ENCODE data around the gene CDH26.

CDH26 gene

DNA sequence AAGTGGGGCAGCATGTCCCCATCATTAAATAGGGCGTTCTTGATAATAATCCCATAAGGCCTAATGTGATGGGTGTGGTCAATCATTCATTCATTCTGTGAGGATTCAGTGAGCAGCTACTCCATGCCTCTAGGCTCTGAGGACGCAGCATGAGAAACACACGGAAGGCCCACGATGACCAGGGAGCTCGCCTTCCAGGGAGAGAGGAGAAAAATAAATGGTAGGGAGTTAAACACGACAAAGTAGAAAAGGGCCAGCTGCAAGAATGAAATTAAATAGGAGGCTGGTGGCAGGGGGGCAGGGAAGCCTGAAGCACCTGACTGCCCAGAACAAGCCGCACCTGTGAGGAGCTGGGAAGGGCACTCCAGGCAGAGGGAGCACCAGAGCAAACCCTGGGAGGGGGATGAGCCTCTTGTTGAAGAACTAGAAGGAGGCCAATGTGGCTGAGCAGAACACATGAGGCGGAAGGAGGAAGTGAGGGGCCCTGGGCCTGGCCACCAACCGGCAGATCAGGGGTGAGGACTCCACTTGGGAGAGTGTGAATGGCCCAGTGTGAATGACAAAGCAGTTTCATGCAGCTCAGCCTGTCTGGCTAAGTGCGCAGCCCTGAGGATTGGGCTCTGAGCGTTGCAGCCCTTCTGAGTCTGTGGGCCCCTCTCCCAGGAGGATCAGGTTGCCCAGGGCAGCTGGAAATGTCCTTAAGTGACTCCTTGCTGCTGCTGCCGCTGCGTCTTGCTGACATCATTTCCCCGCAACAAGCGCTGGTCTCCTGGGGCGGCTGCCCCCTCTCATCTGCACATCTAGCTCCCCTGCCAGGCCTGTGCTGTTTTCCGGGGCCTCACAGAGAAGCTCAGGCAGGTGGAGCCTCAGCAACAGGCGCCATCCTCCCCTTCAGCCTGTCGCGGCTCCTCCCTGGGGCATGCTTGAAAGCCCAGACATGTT is 99.9 kb downstream of the CDH26 start:
- DNase-seq (ENCODE audit: extremely low read depth, low read depth): no peak

DNA sequence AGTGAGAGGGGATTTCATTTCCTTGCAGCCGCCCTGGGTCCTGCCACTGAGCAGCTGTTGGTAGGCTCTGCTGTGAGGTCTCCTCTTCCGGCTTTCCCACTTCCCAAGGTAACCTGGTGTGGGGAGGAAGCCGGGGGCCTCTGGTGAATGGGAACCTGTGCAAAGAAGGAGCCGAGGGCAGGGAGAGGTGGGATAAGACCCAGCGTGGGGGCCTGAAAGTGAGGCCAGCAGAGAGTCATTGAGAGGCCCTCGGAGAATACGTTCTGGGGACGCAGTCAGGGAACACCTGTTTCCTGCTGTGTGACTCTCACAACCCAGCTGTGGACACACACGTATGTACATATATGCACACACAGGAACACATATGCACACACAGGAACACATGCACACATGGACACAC is 100.7 kb downstream of the CDH26 start:
- TF ChIP-seq, protein P1, sequence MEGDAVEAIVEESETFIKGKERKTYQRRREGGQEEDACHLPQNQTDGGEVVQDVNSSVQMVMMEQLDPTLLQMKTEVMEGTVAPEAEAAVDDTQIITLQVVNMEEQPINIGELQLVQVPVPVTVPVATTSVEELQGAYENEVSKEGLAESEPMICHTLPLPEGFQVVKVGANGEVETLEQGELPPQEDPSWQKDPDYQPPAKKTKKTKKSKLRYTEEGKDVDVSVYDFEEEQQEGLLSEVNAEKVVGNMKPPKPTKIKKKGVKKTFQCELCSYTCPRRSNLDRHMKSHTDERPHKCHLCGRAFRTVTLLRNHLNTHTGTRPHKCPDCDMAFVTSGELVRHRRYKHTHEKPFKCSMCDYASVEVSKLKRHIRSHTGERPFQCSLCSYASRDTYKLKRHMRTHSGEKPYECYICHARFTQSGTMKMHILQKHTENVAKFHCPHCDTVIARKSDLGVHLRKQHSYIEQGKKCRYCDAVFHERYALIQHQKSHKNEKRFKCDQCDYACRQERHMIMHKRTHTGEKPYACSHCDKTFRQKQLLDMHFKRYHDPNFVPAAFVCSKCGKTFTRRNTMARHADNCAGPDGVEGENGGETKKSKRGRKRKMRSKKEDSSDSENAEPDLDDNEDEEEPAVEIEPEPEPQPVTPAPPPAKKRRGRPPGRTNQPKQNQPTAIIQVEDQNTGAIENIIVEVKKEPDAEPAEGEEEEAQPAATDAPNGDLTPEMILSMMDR (IDR thresholded peaks at IDR 0.05; ENCODE audit: low read depth, low read length): no peak
- DNase-seq (ENCODE audit: extremely low read depth, low read depth): no peak

More for the DNA sequence above, 99.9 kb downstream of the CDH26 start:
- TF ChIP-seq, protein P1 (IDR thresholded peaks at IDR 0.05; ENCODE audit: low read depth, low read length): no peak

DNA sequence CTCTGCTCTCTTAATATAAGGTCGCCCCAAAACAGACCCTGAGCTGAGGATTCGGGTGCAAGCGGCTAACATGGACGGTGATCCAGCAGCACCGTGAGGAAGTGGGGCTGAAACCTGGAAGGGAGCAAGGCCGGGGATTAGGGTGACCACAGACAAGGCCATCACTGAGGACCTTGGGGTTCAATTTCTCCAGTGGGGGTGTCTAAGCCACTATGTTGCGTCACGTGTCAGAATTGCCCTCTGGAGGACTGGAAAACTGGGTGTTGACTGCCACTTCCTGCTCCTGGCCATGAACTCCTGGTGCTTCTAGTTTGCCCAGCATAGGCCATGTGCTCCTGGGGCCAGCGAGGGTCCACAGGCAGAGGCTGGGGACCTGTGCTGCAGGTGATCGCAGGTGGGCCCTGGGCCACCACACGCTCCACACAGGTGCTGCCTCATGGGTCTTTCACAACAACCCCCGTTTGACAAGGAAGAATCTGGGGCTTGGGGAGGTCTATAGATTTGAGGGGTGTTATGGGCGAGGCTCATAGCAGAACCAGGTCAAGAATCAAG is 101.9 kb downstream of the CDH26 start:
- TF ChIP-seq, protein P1 (IDR thresholded peaks at IDR 0.05; ENCODE audit: low read depth, low read length): no peak
- DNase-seq (ENCODE audit: extremely low read depth, low read depth): no peak

DNA sequence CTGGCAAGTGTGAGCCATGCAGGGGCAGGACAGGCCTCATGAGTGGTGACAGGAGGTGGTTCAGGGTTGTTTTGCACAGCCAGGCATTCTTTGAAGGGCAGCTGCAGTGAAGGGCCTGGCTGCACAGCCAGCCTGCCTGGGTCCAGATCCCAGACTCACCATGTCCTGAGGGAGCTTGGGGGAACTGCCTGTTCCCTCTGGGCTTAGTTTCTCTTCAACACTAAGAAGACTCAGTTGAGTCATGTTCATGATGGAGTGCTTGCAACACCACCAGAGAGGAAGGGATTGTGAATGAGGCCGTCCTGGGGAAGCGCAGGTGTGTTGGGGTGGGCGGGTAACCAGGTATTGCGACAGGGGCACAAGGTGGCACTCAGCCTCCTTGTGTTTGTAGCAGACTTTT is 102.4 kb downstream of the CDH26 start:
- TF ChIP-seq, protein P1 (IDR thresholded peaks at IDR 0.05; ENCODE audit: low read depth, low read length): no peak
- DNase-seq (ENCODE audit: extremely low read depth, low read depth): no peak

DNA sequence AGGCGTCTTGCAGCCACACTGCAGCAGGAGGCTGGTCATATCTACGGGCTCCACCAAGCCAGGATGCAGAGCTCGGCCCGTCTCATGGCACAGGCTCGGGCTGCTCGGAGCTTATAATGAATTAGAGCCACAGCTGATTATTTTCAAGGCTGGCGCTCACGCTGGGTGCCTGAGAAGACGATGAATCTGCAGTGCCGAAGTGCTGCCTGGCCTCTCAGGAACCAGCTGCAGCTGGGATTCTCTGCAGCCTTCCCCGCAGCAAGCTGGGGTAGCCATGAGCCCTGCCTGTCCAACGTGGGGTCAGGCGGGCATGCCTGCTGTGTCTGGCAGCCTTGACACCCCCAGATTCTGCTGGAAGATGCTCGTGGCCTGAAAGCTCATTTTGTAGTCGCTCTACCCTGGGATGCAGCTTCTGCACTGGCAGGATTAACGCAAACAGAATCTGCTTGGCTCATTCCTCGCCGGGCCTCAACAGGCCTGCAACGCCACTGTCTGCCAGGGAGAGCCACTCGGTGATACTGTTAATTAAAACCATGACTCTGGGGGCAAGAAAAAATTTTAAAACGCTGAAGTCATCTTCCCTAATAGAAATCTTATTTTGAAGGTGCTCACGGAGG is 104.3 kb downstream of the CDH26 start:
- TF ChIP-seq, protein P1 (IDR thresholded peaks at IDR 0.05; ENCODE audit: low read depth, low read length): no peak
- DNase-seq (ENCODE audit: extremely low read depth, low read depth): no peak

DNA sequence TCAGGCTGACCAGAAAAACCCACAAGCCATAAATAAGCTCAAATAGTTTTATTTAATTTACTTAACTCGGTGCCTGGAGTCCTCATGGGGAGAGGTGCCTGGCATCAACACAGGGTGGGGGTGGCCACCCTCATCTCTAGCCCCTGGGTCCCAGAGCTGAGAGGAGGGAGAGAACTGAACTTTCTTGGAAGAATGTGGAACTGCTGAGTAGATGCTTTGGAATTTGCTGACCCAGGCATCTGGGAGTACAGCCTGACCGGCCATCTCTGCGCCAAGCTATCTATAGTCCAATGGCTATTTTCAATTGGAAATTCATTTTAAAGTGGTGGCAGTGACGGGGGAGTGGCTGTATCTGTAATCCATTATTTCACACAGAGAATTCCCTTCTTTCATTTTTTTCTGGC is 104.8 kb downstream of the CDH26 start:
- TF ChIP-seq, protein P1 (IDR thresholded peaks at IDR 0.05; ENCODE audit: low read depth, low read length): no peak

More for the DNA sequence above, 104.8 kb downstream of the CDH26 start:
- DNase-seq (ENCODE audit: extremely low read depth, low read depth): peak; percentile 54
